Mesendoderm (in vitro differentiated cells): ENCODE data around the gene WWTR1.

Experiments
- DNase-seq: peaks from one replicate; pipeline ENCODE4 v3.0.0; 2013
- H2AK5ac ChIP-seq: 2 replicates; pipeline ENCODE4 v1.6.1; 2013; ENCODE audit warnings: low read length, inconsistent platforms
- H2BK120ac ChIP-seq: 2 replicates; pipeline ENCODE4 v1.6.1; 2013; ENCODE audit warnings: low read depth, mild to moderate bottlenecking, low read length, moderate library complexity, mixed read lengths
- H2BK15ac ChIP-seq: replicated peaks from 2 replicates; pipeline ENCODE4 v1.6.1; 2013; ENCODE audit warnings: low read depth, mild to moderate bottlenecking, moderate library complexity
- H2BK5ac ChIP-seq: 2 replicates; pipeline ENCODE4 v1.6.1; 2013; ENCODE audit warnings: low read length, inconsistent platforms
- H3K18ac ChIP-seq: 2 replicates; pipeline ENCODE4 v1.6.1; 2013; ENCODE audit warnings: mild to moderate bottlenecking, low read length, mixed read lengths
- H3K23ac ChIP-seq: one replicate; pipeline ENCODE4 v1.6.1; 2013; ENCODE audit warnings: low read length
- H3K27ac ChIP-seq: 2 replicates; pipeline ENCODE4 v1.5.1; 2013; ENCODE audit warnings: low read depth, mild to moderate bottlenecking, inconsistent platforms, low read length, moderate library complexity
- H3K27me3 ChIP-seq: 2 replicates; pipeline ENCODE4 v1.6.1; 2013; ENCODE audit warnings: low read length, control low read depth, mild to moderate bottlenecking, inconsistent platforms; ENCODE audit not compliant: insufficient read depth, poor library complexity
- H3K36me3 ChIP-seq: 2 replicates; pipeline ENCODE4 v1.6.1; 2013; ENCODE audit warnings: low read length, inconsistent platforms; ENCODE audit not compliant: control insufficient read depth, insufficient read depth
- H3K4ac ChIP-seq: one replicate; pipeline ENCODE4 v1.6.1; 2013; ENCODE audit warnings: low read depth, mild to moderate bottlenecking, low read length, moderate library complexity
- H3K4me1 ChIP-seq: 2 replicates; pipeline ENCODE4 v1.6.1; 2013; ENCODE audit warnings: low read depth, low read length, inconsistent platforms; ENCODE audit not compliant: control insufficient read depth
- H3K4me2 ChIP-seq: 2 replicates; pipeline ENCODE4 v1.6.1; 2013; ENCODE audit warnings: low read length
- H3K4me3 ChIP-seq: 2 replicates; pipeline ENCODE4 v1.5.1; 2013; ENCODE audit warnings: mild to moderate bottlenecking, low read length
- H3K56ac ChIP-seq: one replicate; pipeline ENCODE4 v1.6.1; 2013; ENCODE audit warnings: low read length
- H3K79me1 ChIP-seq: 2 replicates; pipeline ENCODE4 v1.6.1; 2013; ENCODE audit warnings: low read length, inconsistent platforms
- H3K79me2 ChIP-seq: 2 replicates; pipeline ENCODE4 v1.6.1; 2013; ENCODE audit warnings: mild to moderate bottlenecking, low read length; ENCODE audit not compliant: control insufficient read depth, insufficient read depth
- H3K9ac ChIP-seq: 2 replicates; pipeline ENCODE4 v1.6.1; 2013; ENCODE audit warnings: low read length, inconsistent platforms
- H4K5ac ChIP-seq: one replicate; pipeline ENCODE4 v1.6.1; 2013; ENCODE audit warnings: low read length
- H4K8ac ChIP-seq: one replicate; pipeline ENCODE4 v1.6.1; 2013; ENCODE audit warnings: low read depth, mild to moderate bottlenecking, control low read depth, low read length, moderate library complexity
- WGBS: extraction: QIAGEN DNeasy Blood & Tissue Kit; methylation state at CpG from one replicate; pipeline ENCODE4 v1.1.7; 2013; ENCODE audit warnings: low lambda C conversion rate, missing lambda C conversion rate; ENCODE audit not compliant: insufficient coverage; ENCODE audit errors: extremely low coverage; 5-methylcytosine and 5-hydroxymethylcytosine counted together

Gene WWTR1

GRCh38 chr3:149510480-149510879 is 147.3 kb downstream of the WWTR1 start:
- Histone ChIP-seq H3K27me3 (no peaks in the 10 kb centered on the region), H3K79me1 (no peaks in the 10 kb centered on the region), H3K27ac (no peak overlapping the region), H2BK120ac (no peak overlapping the region), H3K23ac (no peak overlapping the region), H2BK15ac (no peak overlapping the region), H3K4me2 (no peak overlapping the region), H3K56ac (no peak overlapping the region), H3K36me3 (no peaks in the 10 kb centered on the region), H2AK5ac (no peak overlapping the region), H2BK5ac (no peak overlapping the region), H3K79me2 (no peaks in the 10 kb centered on the region), H3K4me1 (peaks cover 4% of the 10 kb centered on the region), H3K4ac (no peak overlapping the region), H4K8ac (no peak overlapping the region), H4K5ac (no peak overlapping the region), H3K9ac (no peak overlapping the region), H3K4me3 (no peak overlapping the region), H3K18ac (no peak overlapping the region)
- no peak for DNase-seq
- no CpG with 5 or more reads among the region's 3 CpGs for whole genome bisulfite sequencing

GRCh38 chr3:149509526-149509925 is 148.3 kb downstream of the WWTR1 start:
- Histone ChIP-seq H3K4me1 (peaks cover 4% of the 10 kb centered on the region), H2BK5ac (no peak overlapping the region), H2AK5ac (no peak overlapping the region), H3K9ac (no peak overlapping the region), H2BK120ac (no peak overlapping the region), H3K79me1 (no peaks in the 10 kb centered on the region), H3K4ac (no peak overlapping the region), H3K18ac (no peak overlapping the region), H4K8ac (no peak overlapping the region), H4K5ac (no peak overlapping the region), H2BK15ac (no peak overlapping the region), H3K56ac (no peak overlapping the region), H3K27ac (no peak overlapping the region), H3K4me3 (no peak overlapping the region), H3K36me3 (no peaks in the 10 kb centered on the region), H3K27me3 (no peaks in the 10 kb centered on the region), H3K79me2 (no peaks in the 10 kb centered on the region), H3K4me2 (no peak overlapping the region), H3K23ac (no peak overlapping the region)
- DNase-seq = no peak
- WGBS = no CpG with 5 or more reads among the region's 3 CpGs

- peaks cover 4% of the 10 kb centered on the region for H3K4me1 ChIP-seq
- H3K36me3 ChIP-seq = no peaks in the 10 kb centered on the region
- H3K18ac ChIP-seq = no peak overlapping the region
- H3K23ac ChIP-seq = no peak overlapping the region
- H2BK15ac ChIP-seq = no peak overlapping the region
- no peak overlapping the region for H4K5ac ChIP-seq
- H3K79me2 ChIP-seq = no peaks in the 10 kb centered on the region
- no peak overlapping the region for H3K4me2 ChIP-seq
- no peak overlapping the region for H3K4me3 ChIP-seq
- no peak overlapping the region for H4K8ac ChIP-seq
- no peak for DNase-seq
- H2BK120ac ChIP-seq = no peak overlapping the region
- H3K27me3 ChIP-seq = no peaks in the 10 kb centered on the region
- H3K4ac ChIP-seq = no peak overlapping the region
- no peak overlapping the region for H3K9ac ChIP-seq
- no peak overlapping the region for H2AK5ac ChIP-seq
- no peaks in the 10 kb centered on the region for H3K79me1 ChIP-seq
- no peak overlapping the region for H3K56ac ChIP-seq
- no peak overlapping the region for H2BK5ac ChIP-seq
- H3K27ac ChIP-seq = no peak overlapping the region
- WGBS = no CpG with 5 or more reads among the region's 14 CpGs
Measured at GRCh38 chr3:149507491-149508324, 150.1 kb downstream of the WWTR1 start.

GRCh38 chr3:149506965-149507364 is 150.9 kb downstream of the WWTR1 start:
- H3K4me2 ChIP-seq = no peak overlapping the region
- WGBS = no CpG with 5 or more reads among the region's 2 CpGs
- no peaks in the 10 kb centered on the region for H3K36me3 ChIP-seq
- H3K4me1 ChIP-seq = peaks cover 4% of the 10 kb centered on the region
- no peak overlapping the region for H2BK120ac ChIP-seq
- no peak overlapping the region for H3K9ac ChIP-seq
- H3K4me3 ChIP-seq = no peak overlapping the region
- DNase-seq = no peak
- H3K79me1 ChIP-seq = no peaks in the 10 kb centered on the region
- H4K5ac ChIP-seq = no peak overlapping the region
- H3K79me2 ChIP-seq = no peaks in the 10 kb centered on the region
- H3K27ac ChIP-seq = no peak overlapping the region
- H2AK5ac ChIP-seq = no peak overlapping the region
- H3K56ac ChIP-seq = no peak overlapping the region
- H3K27me3 ChIP-seq = no peaks in the 10 kb centered on the region
- no peak overlapping the region for H4K8ac ChIP-seq
- no peak overlapping the region for H2BK15ac ChIP-seq
- no peak overlapping the region for H2BK5ac ChIP-seq
- H3K4ac ChIP-seq = no peak overlapping the region
- no peak overlapping the region for H3K18ac ChIP-seq
- H3K23ac ChIP-seq = no peak overlapping the region

- no peak overlapping the region for H2BK120ac ChIP-seq
- H3K56ac ChIP-seq = no peak overlapping the region
- no peak overlapping the region for H2BK5ac ChIP-seq
- H3K36me3 ChIP-seq = no peaks in the 10 kb centered on the region
- no CpG with 5 or more reads among the region's 1 CpG for whole genome bisulfite sequencing
- DNase-seq = no peak
- no peak overlapping the region for H3K9ac ChIP-seq
- no peak overlapping the region for H3K27ac ChIP-seq
- H3K18ac ChIP-seq = no peak overlapping the region
- H3K79me1 ChIP-seq = no peaks in the 10 kb centered on the region
- H3K4ac ChIP-seq = no peak overlapping the region
- peaks cover 4% of the 10 kb centered on the region for H3K4me1 ChIP-seq
- H2BK15ac ChIP-seq = no peak overlapping the region
- no peak overlapping the region for H3K23ac ChIP-seq
- H3K27me3 ChIP-seq = no peaks in the 10 kb centered on the region
- no peak overlapping the region for H3K4me3 ChIP-seq
- no peak overlapping the region for H4K8ac ChIP-seq
- no peak overlapping the region for H3K4me2 ChIP-seq
- H4K5ac ChIP-seq = no peak overlapping the region
- no peaks in the 10 kb centered on the region for H3K79me2 ChIP-seq
- no peak overlapping the region for H2AK5ac ChIP-seq
Measured at GRCh38 chr3:149506540-149506939, 151.3 kb downstream of the WWTR1 start.

GRCh38 chr3:149502438-149502837 is 155.4 kb downstream of the WWTR1 start:
- no peak overlapping the region for H4K5ac ChIP-seq
- no peak overlapping the region for H3K23ac ChIP-seq
- no peak overlapping the region for H3K27ac ChIP-seq
- peaks cover 2% of the 10 kb centered on the region for H3K4me1 ChIP-seq
- no peaks in the 10 kb centered on the region for H3K79me2 ChIP-seq
- no peak overlapping the region for H3K56ac ChIP-seq
- H3K79me1 ChIP-seq = no peaks in the 10 kb centered on the region
- H2AK5ac ChIP-seq = no peak overlapping the region
- H3K9ac ChIP-seq = no peak overlapping the region
- no CpG with 5 or more reads among the region's 3 CpGs for WGBS
- H2BK120ac ChIP-seq = no peak overlapping the region
- H3K18ac ChIP-seq = no peak overlapping the region
- H3K4me3 ChIP-seq = no peak overlapping the region
- H3K36me3 ChIP-seq = no peaks in the 10 kb centered on the region
- no peaks in the 10 kb centered on the region for H3K27me3 ChIP-seq
- no peak overlapping the region for H3K4me2 ChIP-seq
- no peak for DNase-seq
- no peak overlapping the region for H4K8ac ChIP-seq
- H3K4ac ChIP-seq = no peak overlapping the region
- H2BK5ac ChIP-seq = no peak overlapping the region
- no peak overlapping the region for H2BK15ac ChIP-seq
